ENCODE data around the gene CRMP1. TPM values are rescaled to one million over a fixed set of nuclear protein-coding genes. Genes with fewer than 3 reads are reported as not detected.

CRMP1 gene
- total and polyA plus RNA-seq, 2 donors (not counting 3 experiments of a cell fraction or from before 2014, with no cell fraction given), result 0.06 TPM; not detected in 1

DNA sequence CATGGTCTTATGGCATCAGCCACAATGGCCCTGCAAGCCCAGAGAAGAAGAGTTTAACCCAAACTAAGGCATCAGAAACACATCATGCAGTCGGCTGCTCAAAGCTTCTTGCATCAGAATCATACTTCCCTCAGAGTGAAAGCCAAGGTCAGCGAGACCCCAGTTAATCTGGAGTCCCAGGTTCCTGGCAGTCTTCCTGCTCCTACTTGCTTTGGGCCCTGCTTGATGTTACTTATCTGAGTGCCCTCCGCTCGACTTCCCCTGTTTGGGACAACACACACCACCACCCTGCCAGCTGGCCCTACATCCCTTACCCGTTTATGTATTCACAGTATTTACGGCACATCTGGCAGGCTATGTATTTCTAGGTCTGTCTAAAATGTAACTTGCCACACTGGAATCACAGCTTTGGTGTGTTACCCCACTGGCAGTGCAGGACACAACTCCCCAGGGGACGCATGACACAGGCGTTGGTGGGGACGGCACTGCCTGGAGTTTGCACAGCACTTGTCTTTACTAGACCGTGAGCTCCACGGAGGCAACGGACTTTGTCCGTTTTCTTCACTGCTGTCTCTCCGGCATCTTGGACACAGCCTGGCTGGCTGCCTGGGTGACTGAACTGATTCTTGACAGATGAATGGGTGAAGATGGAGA is 22.8 kb downstream of the CRMP1 start:
- Histone ChIP-seq H3K9me1 (replicated peaks; ENCODE audit: control insufficient read depth, extremely low read depth, insufficient read depth, low read length) (no peaks in the 10 kb centered on the region), H3K4me2 (ENCODE audit: insufficient read depth, low read length) (no peak overlapping the region), H3K36me3 (ENCODE audit: control insufficient read depth in 2 of 2, extremely low read depth in 1 of 2, insufficient read depth in 2 of 2, low read length in 2 of 2) (no peaks in the 10 kb centered on the region), H4K20me1 (replicated peaks; ENCODE audit: control insufficient read depth, extremely low read depth, insufficient read depth, low read length) (no peaks in the 10 kb centered on the region), H3K9me3 (replicated peaks; ENCODE audit: control insufficient read depth, insufficient read depth, low read length) (no peaks in the 10 kb centered on the region), H3K27me3 (ENCODE audit: control insufficient read depth in 2 of 2, insufficient read depth in 2 of 2, low read length in 2 of 2) (no peaks in the 10 kb centered on the region), H3K4me3 (replicated peaks in 1 of 3; ENCODE audit: insufficient read depth in 1 of 3, low read depth in 1 of 3, low read length in 3 of 3) (no peak overlapping the region), H3K27ac (ENCODE audit: insufficient read depth, low read depth, low read length) (no peak overlapping the region), H2AFZ (ENCODE audit: low read depth, low read length) (no peak overlapping the region), H3K4me1 (ENCODE audit: control insufficient read depth, extremely low read depth, insufficient read depth, low read length) (no peaks in the 10 kb centered on the region), H3K9ac (replicated peaks; ENCODE audit: extremely low read depth, insufficient read depth, low read length) (no peak overlapping the region), H3K79me2 (ENCODE audit: control insufficient read depth, insufficient read depth, low read length) (no peaks in the 10 kb centered on the region)
- TF ChIP-seq MYC (IDR thresholded peaks at IDR 0.05; ENCODE audit: low read depth, low read length), result no peak
- no peak for TF ChIP-seq MAX (IDR thresholded peaks at IDR 0.05; ENCODE audit: insufficient read depth, insufficient read length)
- no peak for TF ChIP-seq EZH2 (IDR thresholded peaks at IDR 0.05; ENCODE audit: borderline replicate concordance, low read depth, low read length, severe bottlenecking)
- no peak for TF ChIP-seq GATA2 (IDR thresholded peaks at IDR 0.05; ENCODE audit: insufficient read depth, insufficient read length, low read depth, low read length)
- no peak for TF ChIP-seq JUN (IDR thresholded peaks at IDR 0.05; ENCODE audit: borderline replicate concordance, insufficient read depth, insufficient read length, low read depth)
- TF ChIP-seq POLR2AphosphoS5 (IDR thresholded peaks at IDR 0.05; ENCODE audit: insufficient read depth, low read depth, low read length), result no peak
- no peak for TF ChIP-seq POLR2A (IDR thresholded peaks at IDR 0.05; ENCODE audit: low read depth, low read length)
- TF ChIP-seq FOS (IDR thresholded peaks at IDR 0.05; ENCODE audit: borderline replicate concordance, insufficient read depth, low read length), result no peak
- no peak for TF ChIP-seq CTCF (IDR thresholded peaks at IDR 0.05; ENCODE audit: extremely low read depth in 1 of 2, insufficient read depth in 1 of 2, low read depth in 1 of 2, low read length in 2 of 2)
- dilution Hi-C loops (cut with MboI; ENCODE audit: extremely low pct_ligation_motif_present, low sequenced_read_pairs), result no loop called here
- no TSS peak for BruUV-seq (replicated peaks)
- CTCF ChIA-PET, result no interaction called here
- POLR2A ChIA-PET, result no interaction called here
- no peak for FAIRE-seq
- intact Hi-C loops (cut with micrococcal nuclease), result no loop called here
- no peak for DNase-seq (ENCODE audit: low read depth, low spot score)
